Uterus (tissue), 4 donors: ENCODE data around the gene CAMK2D. TPM values are rescaled to one million over a fixed set of nuclear protein-coding genes. Genes with fewer than 3 reads are reported as not detected.

Source experiments
- DNase-seq, 2 donors: peaks; one replicate each; pipeline ENCODE4 v3.0.0-alpha.2; 2019 to 2020
- H3K27ac ChIP-seq, 2 donors: fragments of 200-600 bp; sonication (generic); 1 replicate in 1 of 2; 2 replicates in 1 of 2; pipeline ENCODE4 v1.5.1; 2016 to 2018
- H3K27me3 ChIP-seq, 2 donors: fragments of 200-600 bp; sonication (generic); one replicate each; pipeline ENCODE4 v1.5.1; 2018 to 2019; ENCODE audit warnings: control low read depth in 1 of 2
- H3K36me3 ChIP-seq, 2 donors: fragments of 200-600 bp; sonication (generic); one replicate each; pipeline ENCODE4 v1.5.1; 2019; ENCODE audit warnings: control low read depth in 1 of 2
- H3K4me1 ChIP-seq, 2 donors: fragments of 200-600 bp; sonication (generic); one replicate each; pipeline ENCODE4 v1.5.1; 2018 to 2019; ENCODE audit warnings: control low read depth in 1 of 2
- H3K4me3 ChIP-seq, 2 donors: fragments of 200-600 bp; sonication (generic); 1 replicate in 1 of 2; 2 replicates in 1 of 2; pipeline ENCODE4 v1.5.1; 2018 to 2019; ENCODE audit warnings: mild to moderate bottlenecking in 1 of 2
- H3K9me3 ChIP-seq, 2 donors: fragments of 200-600 bp; sonication (generic); one replicate each; pipeline ENCODE4 v1.5.1; 2019; ENCODE audit warnings: control low read depth in 1 of 2
- POLR2A ChIP-seq, 2 donors: fragments of 450-650 bp; IDR thresholded peaks; one replicate each; pipeline ENCODE4 v1.6.1; 2016; ENCODE audit warnings: antibody characterized with exemption in 2 of 2, mild to moderate bottlenecking in 1 of 2, moderate library complexity in 1 of 2
- intact Hi-C: fragments of 100-400 bp; cut with DNase I; formaldehyde crosslinking; loops from one replicate; pipeline ENCODE4 v1.15.1; 2023; ENCODE audit warnings: low total_unique reads
- total RNA-seq, 4 donors: library from RNA; depleted of rRNA in 3 of 4; stranded (reverse); fragments of >200 nt in 3 of 4; gene quantifications; one replicate each; pipeline versions ENCODE4 v1.1.0 to v1.2.4, GENCODE V29; 2014 to 2023
- TF ChIP-seq, protein P1 (sequence below), 4 experiments: fragments of 200-600 bp in 2 of 4; fragments of 450-650 bp in 2 of 4; sonication (generic) in 2 of 4; IDR thresholded peaks; one replicate each; pipeline ENCODE4 v1.5.1; 2016 to 2019; ENCODE audit warnings: antibody characterized with exemption in 4 of 4, mild to moderate bottlenecking in 2 of 4, moderate library complexity in 1 of 4
- donor health status: DM: yes; HTN: yes; CAD: no.

Gene CAMK2D
- total RNA-seq, 4 donors from 2014 or later, result 41.5 to 95.3 (median 54.3) TPM

DNA sequence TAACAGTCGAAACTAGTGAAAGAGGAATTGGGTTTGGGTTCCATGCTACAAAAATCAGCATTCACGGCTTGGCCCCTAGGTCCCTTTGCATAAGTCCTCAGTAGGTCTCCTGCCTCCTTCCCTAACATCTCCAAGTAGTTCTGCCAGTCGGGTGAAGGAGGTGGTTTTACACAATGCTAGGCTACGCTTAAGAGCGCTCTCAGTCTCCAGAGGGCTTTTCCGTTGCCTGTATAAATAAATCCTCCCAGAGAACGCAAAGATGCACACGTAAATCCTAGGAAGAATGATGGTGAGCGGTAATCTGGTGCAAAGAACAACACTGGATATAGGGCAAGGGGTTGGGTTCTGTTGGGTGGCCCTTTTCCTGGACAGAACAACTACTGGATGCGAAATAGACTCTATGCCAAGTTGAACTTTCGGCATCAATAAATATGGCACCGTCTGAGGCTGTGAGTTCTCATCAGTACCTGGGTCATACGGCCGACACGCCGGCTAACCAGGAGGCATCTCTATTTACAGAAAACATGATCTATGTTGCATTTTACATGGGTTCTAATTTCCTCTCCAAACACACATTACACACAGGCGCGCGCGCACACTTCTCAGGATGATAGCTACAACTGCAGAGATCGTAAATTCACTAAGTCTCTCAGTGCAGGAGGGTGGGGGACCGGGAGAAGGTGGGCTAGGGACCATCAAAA is 1.3 kb downstream of the CAMK2D start:
- H3K4me1 ChIP-seq, result peaks cover 4 to 6% of the 10 kb centered on the region in 2 donors
- TF ChIP-seq, protein P1, sequence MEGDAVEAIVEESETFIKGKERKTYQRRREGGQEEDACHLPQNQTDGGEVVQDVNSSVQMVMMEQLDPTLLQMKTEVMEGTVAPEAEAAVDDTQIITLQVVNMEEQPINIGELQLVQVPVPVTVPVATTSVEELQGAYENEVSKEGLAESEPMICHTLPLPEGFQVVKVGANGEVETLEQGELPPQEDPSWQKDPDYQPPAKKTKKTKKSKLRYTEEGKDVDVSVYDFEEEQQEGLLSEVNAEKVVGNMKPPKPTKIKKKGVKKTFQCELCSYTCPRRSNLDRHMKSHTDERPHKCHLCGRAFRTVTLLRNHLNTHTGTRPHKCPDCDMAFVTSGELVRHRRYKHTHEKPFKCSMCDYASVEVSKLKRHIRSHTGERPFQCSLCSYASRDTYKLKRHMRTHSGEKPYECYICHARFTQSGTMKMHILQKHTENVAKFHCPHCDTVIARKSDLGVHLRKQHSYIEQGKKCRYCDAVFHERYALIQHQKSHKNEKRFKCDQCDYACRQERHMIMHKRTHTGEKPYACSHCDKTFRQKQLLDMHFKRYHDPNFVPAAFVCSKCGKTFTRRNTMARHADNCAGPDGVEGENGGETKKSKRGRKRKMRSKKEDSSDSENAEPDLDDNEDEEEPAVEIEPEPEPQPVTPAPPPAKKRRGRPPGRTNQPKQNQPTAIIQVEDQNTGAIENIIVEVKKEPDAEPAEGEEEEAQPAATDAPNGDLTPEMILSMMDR (IDR thresholded peaks at IDR 0.05), result no peak
- no peak for TF ChIP-seq POLR2A (IDR thresholded peaks at IDR 0.05)
- H3K27ac ChIP-seq, result peak overlapping the region; percentile 97 to 100
- peak; percentile 35 to 41 for DNase-seq
- no peaks in the 10 kb centered on the region for H3K27me3 ChIP-seq
- peak overlapping the region; percentile 68 to 92 for H3K4me3 ChIP-seq
- intact Hi-C loops, result loop anchor here (10.0 kb wide), 2 partner anchors 215 to 365 kb away; no protein-coding TSS in a partner anchor
- no peaks in the 10 kb centered on the region for H3K36me3 ChIP-seq
- no peaks in the 10 kb centered on the region for H3K9me3 ChIP-seq

DNA sequence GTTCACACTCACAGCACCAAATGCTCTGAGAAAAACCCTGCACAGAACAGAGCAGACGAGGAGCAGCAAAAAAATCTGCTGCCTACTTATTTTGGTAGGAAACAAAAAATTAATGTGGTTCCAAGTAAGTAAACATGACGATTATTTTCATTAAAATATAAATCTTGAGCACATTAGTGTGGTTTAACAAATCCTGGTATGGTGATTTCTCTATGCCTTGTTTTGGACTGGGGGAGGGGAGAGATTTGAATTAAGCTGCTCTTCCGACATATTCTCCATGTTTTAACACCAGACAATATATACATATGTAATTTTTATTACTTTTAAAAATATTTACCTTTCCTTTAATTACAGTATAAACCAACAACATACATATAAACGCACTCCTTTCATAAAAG is 1.8 kb downstream of the CAMK2D start:
- peak overlapping the region; percentile 97 to 100 for H3K27ac ChIP-seq

DNA sequence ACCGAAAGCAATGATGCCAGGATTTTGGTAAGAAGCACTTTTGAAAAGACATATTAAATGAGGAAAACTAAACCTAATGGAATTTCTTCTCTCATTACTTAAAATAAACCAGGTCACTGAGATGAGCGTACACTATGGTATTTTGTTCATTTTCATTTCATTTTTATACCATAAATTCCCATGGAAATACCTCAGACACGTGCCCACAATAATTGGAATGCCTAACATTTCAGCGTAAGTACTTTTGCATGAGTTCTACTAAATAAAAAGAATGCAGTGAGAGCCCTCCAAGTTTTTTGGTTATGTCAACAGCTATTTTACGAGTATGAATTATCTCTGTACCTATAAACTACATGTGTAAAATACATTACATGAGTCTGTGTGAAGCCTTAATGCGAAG is 3.2 kb downstream of the CAMK2D start:
- intact Hi-C loops, result no loop called here

More for the DNA sequence above, 1.8 kb downstream of the CAMK2D start:
- DNase-seq, result no peak
- no peaks in the 10 kb centered on the region for H3K36me3 ChIP-seq
- intact Hi-C loops, result loop anchor here (10.0 kb wide), 2 partner anchors 215 to 365 kb away; no protein-coding TSS in a partner anchor
- TF ChIP-seq, protein P1 (IDR thresholded peaks at IDR 0.05), result no peak
- TF ChIP-seq POLR2A (IDR thresholded peaks at IDR 0.05), result no peak
- H3K4me1 ChIP-seq, result peaks cover 4 to 6% of the 10 kb centered on the region in 2 donors
- H3K9me3 ChIP-seq, result no peaks in the 10 kb centered on the region
- H3K4me3 ChIP-seq, result peak overlapping the region; percentile 68 to 92
- no peaks in the 10 kb centered on the region for H3K27me3 ChIP-seq

DNA sequence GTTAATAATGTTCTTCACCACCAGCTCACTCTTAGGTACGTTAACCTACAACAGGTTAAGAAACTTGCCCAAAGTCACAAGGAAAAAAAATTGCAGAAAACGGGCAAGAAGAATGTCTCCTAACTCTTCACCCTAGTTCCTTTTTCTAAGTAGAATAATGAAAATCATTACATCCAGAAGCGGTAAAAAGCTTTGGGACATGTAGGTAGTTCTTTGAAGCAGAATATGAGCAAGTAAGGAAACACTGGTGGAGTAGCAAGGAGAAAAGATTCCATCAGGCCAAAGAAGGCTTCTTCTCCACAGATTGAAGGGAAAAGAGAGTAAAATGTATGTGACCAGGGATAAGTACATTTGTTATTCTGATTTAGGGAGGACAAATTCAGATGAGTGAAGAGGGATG is 4.1 kb downstream of the CAMK2D start:
- TF ChIP-seq POLR2A (IDR thresholded peaks at IDR 0.05), result no peak
- TF ChIP-seq, protein P1 (IDR thresholded peaks at IDR 0.05), result no peak
- Histone ChIP-seq H3K36me3 (no peaks in the 10 kb centered on the region), H3K27ac (no peak overlapping the region), H3K4me1 (peaks cover 4 to 6% of the 10 kb centered on the region in 2 donors), H3K9me3 (no peaks in the 10 kb centered on the region), H3K27me3 (no peaks in the 10 kb centered on the region), H3K4me3 (no peak overlapping the region)
- DNase-seq, result no peak
- intact Hi-C loops, result no loop called here

More for the DNA sequence above, 3.2 kb downstream of the CAMK2D start:
- TF ChIP-seq, protein P1 (IDR thresholded peaks at IDR 0.05), result no peak
- no peak for TF ChIP-seq POLR2A (IDR thresholded peaks at IDR 0.05)
- no peak overlapping the region for H3K4me3 ChIP-seq
- H3K27me3 ChIP-seq, result no peaks in the 10 kb centered on the region
- no peak for DNase-seq
- no peak overlapping the region for H3K27ac ChIP-seq
- no peaks in the 10 kb centered on the region for H3K9me3 ChIP-seq
- H3K4me1 ChIP-seq, result peaks cover 4 to 6% of the 10 kb centered on the region in 2 donors
- H3K36me3 ChIP-seq, result no peaks in the 10 kb centered on the region

DNA sequence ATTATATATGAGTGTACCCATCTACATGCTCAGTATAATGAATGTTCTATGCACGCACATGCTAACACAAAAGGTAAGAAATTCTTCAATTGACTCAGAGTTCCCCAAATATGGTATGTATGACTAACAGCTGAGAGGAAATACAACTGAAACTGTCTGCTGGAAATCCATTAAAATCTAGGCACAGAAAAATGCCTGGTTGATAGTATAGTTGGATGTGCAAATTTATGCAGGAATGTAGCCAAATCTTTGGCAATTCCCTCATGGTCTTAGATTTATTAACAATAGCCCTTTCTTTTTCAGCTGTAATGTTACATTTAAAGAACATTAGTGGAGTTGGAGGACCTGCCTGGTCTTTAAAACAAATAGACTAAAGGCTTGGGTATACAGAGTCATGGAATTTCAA is 5.5 kb downstream of the CAMK2D start:
- TF ChIP-seq POLR2A (IDR thresholded peaks at IDR 0.05), result no peak
- TF ChIP-seq, protein P1 (IDR thresholded peaks at IDR 0.05), result no peak
- Histone ChIP-seq H3K27me3 (no peaks in the 10 kb centered on the region), H3K36me3 (no peaks in the 10 kb centered on the region), H3K27ac (no peak overlapping the region), H3K4me3 (no peak overlapping the region), H3K9me3 (no peaks in the 10 kb centered on the region), H3K4me1 (peaks cover 4 to 6% of the 10 kb centered on the region in 2 donors)
- intact Hi-C loops, result no loop called here
- no peak for DNase-seq
